BE2C (cell line): ENCODE results near the gene FCRLA.

Experiments used
- DNase-seq: peaks from one replicate; pipeline ENCODE4 v3.0.0-alpha.2; 2020
- H3K27me3 ChIP-seq: fragments of 250-450 bp; sonication (Bioruptor Pico); 2 replicates; pipeline ENCODE4 v1.5.1; 2020; ENCODE audit warnings: mild to moderate bottlenecking
- H3K36me3 ChIP-seq: fragments of 250-450 bp; sonication (Bioruptor Pico); 2 replicates; pipeline ENCODE4 v1.5.1; 2020; ENCODE audit warnings: mild to moderate bottlenecking
- H3K4me1 ChIP-seq: fragments of 250-450 bp; sonication (Bioruptor Pico); 2 replicates; pipeline ENCODE4 v1.5.1; 2020
- H3K4me3 ChIP-seq: 2 replicates; pipeline ENCODE4 v1.5.1; 2011; ENCODE audit warnings: low read depth, low read length
- H3K9me3 ChIP-seq: fragments of 250-450 bp; sonication (Bioruptor Pico); 2 replicates; pipeline ENCODE4 v1.5.1; 2020
- TF ChIP-seq, protein P1 (sequence below): IDR thresholded peaks from 2 replicates; pipeline ENCODE4 v1.5.1; 2012; ENCODE audit warnings: mild to moderate bottlenecking, low read depth, low read length

FCRLA gene

GRCh38 chr1:161747801-161748200 is 40.8 kb downstream of the FCRLA start:
- Histone ChIP-seq H3K27me3 (no peaks in the 10 kb centered on the region), H3K4me1 (no peaks in the 10 kb centered on the region), H3K36me3 (peaks cover 15% of the 10 kb centered on the region), H3K9me3 (no peaks in the 10 kb centered on the region), H3K4me3 (no peak overlapping the region)
- TF ChIP-seq, protein P1, sequence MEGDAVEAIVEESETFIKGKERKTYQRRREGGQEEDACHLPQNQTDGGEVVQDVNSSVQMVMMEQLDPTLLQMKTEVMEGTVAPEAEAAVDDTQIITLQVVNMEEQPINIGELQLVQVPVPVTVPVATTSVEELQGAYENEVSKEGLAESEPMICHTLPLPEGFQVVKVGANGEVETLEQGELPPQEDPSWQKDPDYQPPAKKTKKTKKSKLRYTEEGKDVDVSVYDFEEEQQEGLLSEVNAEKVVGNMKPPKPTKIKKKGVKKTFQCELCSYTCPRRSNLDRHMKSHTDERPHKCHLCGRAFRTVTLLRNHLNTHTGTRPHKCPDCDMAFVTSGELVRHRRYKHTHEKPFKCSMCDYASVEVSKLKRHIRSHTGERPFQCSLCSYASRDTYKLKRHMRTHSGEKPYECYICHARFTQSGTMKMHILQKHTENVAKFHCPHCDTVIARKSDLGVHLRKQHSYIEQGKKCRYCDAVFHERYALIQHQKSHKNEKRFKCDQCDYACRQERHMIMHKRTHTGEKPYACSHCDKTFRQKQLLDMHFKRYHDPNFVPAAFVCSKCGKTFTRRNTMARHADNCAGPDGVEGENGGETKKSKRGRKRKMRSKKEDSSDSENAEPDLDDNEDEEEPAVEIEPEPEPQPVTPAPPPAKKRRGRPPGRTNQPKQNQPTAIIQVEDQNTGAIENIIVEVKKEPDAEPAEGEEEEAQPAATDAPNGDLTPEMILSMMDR = no peak
- DNase-seq = no peak

- Histone ChIP-seq H3K4me3 (peak within 1 kb of the TSS; percentile 95), H3K36me3 (peaks cover 35% of the 10 kb centered on the region), H3K9me3 (no peaks in the 10 kb centered on the region), H3K27me3 (no peaks in the 10 kb centered on the region), H3K4me1 (no peaks in the 10 kb centered on the region)
- TF ChIP-seq, protein P1 = peak; percentile 20; the same call in 1 of the 2 replicates
- peak; percentile 98 for DNase-seq
These were observed 42.7 kb downstream of the FCRLA start, which contains the start of gene DUSP12 for GRCh38 chr1:161749509-161750407. DUSP12 (plus strand) TSS chr1:161749786; CDS start chr1:161749802, 16 bp downstream.

- Histone ChIP-seq H3K9me3 (no peaks in the 10 kb centered on the region), H3K36me3 (peaks cover 3% of the 10 kb centered on the region), H3K4me1 (no peaks in the 10 kb centered on the region), H3K27me3 (no peaks in the 10 kb centered on the region), H3K4me3 (no peak overlapping the region)
- peak; percentile 28 for DNase-seq
- TF ChIP-seq, protein P1 = peak; percentile 82
These were observed 56.6 kb downstream of the FCRLA start for GRCh38 chr1:161763522-161764098.
